ENCODE measurements around the gene TDRD7.

GRCh38 chr9:97431549-97432143 lies 19.8 kb downstream of the TDRD7 start:
- TF ChIP-seq CTCF (IDR thresholded peaks at IDR 0.05), result no peak
- TF ChIP-seq EP300 (IDR thresholded peaks at IDR 0.05), result no peak
- no peak for TF ChIP-seq POLR2A (IDR thresholded peaks at IDR 0.05)
